OCI-LY1 (cell line): ENCODE results near the gene PRF1.

Source experiments
- CTCF ChIP-seq: fragments of 200-600 bp; sonication (generic), shearing (Covaris generic); IDR thresholded peaks from 2 replicates; pipeline ENCODE4 v1.5.1; 2017; ENCODE audit warnings: mild to moderate bottlenecking, antibody characterized with exemption, low read length, moderate library complexity, mixed read lengths
- EZH2 ChIP-seq: fragments of 200-600 bp; sonication (generic), shearing (Covaris generic); IDR thresholded peaks from 2 replicates; pipeline ENCODE4 v1.8.0; 2017; ENCODE audit warnings: borderline replicate concordance, mixed run types, mild to moderate bottlenecking, antibody characterized with exemption, low read length, moderate library complexity, mixed read lengths

GRCh38 chr10:70551971-70552422 is 50.5 kb downstream of the PRF1 start:
- TF ChIP-seq EZH2 (no peak), CTCF (no peak)
